ENCODE results near the gene NLK.
A peak's percentile ranks its signal among the peaks of the same experiment; 100 is the strongest.

The NLK gene

GRCh38 chr17:28110184-28110583 lies 67.7 kb downstream of the NLK start:
- DNase-seq (ENCODE audit: insufficient read length, low spot score) = no peak

GRCh38 chr17:28112181-28112580 lies 69.7 kb downstream of the NLK start:
- no peak for FAIRE-seq

More at GRCh38 chr17:28110184-28110583, 67.7 kb downstream of the NLK start:
- peak; percentile 40 for FAIRE-seq

GRCh38 chr17:28112606-28113005 lies 70.1 kb downstream of the NLK start:
- FAIRE-seq = no peak

More at GRCh38 chr17:28112181-28112580, 69.7 kb downstream of the NLK start:
- no peak for DNase-seq (ENCODE audit: insufficient read length, low spot score)

DNA sequence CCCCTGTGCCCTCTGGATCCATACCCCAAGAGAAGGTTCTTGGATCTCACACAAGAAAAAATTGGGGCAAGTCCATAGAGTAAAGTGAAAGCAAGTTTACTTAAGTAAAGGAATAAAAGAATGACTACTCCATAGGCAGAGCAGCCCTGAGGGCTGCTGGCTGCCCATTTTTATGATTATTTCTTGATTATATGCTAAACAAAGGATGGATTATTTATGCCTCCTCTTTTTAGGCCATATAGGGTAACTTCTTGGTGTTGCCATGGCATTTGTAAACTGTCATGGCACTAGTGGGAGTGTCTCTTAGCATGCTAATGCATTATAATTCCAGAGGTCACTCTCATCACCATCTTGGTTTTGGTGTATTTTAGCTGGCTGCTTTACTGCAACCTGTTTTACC lies 70.8 kb downstream of the NLK start:
- FAIRE-seq = no peak
- DNase-seq (ENCODE audit: insufficient read length, low spot score) = no peak

More at GRCh38 chr17:28112606-28113005, 70.1 kb downstream of the NLK start:
- DNase-seq (ENCODE audit: insufficient read length, low spot score) = no peak

DNA sequence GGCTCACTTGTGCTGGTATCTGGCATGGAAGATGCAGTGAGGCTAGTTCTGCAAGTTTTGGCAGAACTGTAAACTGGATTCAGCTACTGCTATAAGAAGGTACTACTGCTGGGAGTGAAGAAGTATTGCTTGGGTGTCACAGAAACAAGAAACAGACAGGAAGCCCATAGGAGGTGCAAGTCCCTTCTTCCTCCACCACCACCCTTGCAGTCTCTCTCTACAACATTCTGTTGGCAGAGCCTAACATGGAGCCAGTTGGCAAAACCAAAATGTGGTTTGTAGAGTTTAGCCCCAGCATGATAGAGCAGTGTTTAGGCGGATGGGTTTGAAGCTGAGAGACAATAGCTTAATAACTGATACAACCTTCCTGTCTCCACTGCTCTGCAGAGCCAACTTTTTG lies 72.6 kb downstream of the NLK start:
- DNase-seq (ENCODE audit: insufficient read length, low spot score) (no peak), FAIRE-seq (no peak)

GRCh38 chr17:28117304-28117703 lies 74.8 kb downstream of the NLK start:
- no peak for FAIRE-seq
- no peak for DNase-seq (ENCODE audit: insufficient read length, low spot score)

DNA sequence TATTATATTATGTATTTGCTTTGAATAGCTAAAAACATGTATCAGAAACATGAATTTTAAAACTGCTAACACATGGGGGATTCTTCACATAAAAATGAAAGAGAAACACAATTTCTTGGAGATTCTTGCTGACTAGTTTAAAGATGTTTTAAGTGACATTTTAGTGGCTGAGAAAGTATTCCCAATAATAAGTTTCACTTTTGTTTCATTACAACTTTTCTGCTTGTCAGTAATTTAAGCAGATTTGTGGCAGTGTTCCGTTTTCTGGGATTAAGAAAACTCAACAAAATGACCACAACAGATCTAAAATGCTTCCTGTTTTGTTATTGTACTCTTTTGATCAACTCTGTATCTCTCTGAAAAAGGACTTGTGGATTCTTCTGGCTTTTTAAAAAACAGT lies 75.9 kb downstream of the NLK start:
- no peak for DNase-seq (ENCODE audit: insufficient read length, low spot score)
- no peak for FAIRE-seq

- FAIRE-seq = peak; percentile 54
Measured at GRCh38 chr17:28119046-28119445, 76.6 kb downstream of the NLK start.

GRCh38 chr17:28119560-28119959 lies 77.1 kb downstream of the NLK start:
- DNase-seq (ENCODE audit: insufficient read length, low spot score) (no peak), FAIRE-seq (peak; percentile 4)

More at GRCh38 chr17:28119046-28119445, 76.6 kb downstream of the NLK start:
- no peak for DNase-seq (ENCODE audit: insufficient read length, low spot score)

DNA sequence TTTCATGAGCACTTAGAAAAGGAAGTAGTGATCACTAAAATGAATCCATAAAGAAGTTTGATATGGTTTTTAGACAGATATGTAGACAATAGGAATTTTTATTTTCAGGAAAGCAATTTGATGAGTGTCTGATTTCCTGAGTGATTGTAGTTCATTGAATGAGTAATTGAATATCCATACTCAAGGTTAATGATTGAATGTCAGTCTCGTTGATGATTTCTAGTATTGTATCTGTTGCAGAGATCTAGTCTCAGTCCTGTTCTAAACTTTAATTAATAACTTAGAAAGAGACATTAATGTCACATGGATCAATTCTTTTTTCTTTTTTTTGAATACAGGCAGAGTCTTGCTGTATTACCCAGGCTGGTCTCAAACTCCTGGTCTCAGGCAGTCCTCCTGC lies 78.3 kb downstream of the NLK start:
- DNase-seq (ENCODE audit: insufficient read length, low spot score) (no peak), FAIRE-seq (peak; percentile 18)

- FAIRE-seq (no peak), DNase-seq (ENCODE audit: insufficient read length, low spot score) (no peak)
Measured at GRCh38 chr17:28124962-28125361, 82.5 kb downstream of the NLK start.

DNA sequence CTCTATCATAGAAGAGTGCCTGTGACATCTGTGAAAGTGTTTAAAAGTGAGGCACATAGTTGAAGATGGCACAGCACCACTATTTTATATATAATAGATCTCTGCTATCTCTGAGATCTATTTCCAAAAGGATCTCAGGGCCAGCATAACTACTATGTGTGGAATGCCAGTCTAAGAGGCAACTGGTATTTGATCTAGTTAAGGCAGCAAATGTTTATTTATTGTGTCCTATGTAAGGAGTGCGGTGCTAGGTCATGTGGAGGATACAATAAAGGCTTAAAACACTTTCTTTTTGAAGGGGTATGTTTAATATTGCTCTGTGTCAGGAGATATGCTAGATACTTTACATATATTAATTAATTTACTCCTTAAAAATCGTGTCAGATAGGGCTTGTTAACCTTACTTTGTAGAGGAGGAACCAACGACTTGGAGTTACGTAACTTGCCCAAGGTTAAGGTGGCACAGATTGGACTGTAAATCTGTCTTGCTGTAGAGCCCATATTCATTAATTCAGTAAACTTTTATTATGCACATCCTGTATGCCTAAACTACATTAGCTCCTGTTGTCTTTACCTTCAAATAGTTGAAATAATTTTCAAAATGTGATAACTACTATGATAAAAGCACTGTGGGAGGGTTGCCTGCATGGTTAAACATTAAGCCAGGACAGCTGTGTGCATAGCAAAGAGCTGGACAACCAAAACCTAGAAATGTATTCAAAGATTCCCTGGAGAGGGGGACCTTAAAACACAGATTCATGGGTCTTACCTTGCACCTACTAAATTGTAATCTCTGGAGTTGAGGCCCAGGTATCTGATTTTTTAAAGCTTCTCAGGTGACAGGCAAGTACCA lies 83.3 kb downstream of the NLK start:
- no peak for DNase-seq (ENCODE audit: insufficient read length, low spot score)
- FAIRE-seq = no peak

- DNase-seq (ENCODE audit: insufficient read length, low spot score) = no peak
- FAIRE-seq = no peak
Measured at GRCh38 chr17:28127196-28127595, 84.7 kb downstream of the NLK start.

DNA sequence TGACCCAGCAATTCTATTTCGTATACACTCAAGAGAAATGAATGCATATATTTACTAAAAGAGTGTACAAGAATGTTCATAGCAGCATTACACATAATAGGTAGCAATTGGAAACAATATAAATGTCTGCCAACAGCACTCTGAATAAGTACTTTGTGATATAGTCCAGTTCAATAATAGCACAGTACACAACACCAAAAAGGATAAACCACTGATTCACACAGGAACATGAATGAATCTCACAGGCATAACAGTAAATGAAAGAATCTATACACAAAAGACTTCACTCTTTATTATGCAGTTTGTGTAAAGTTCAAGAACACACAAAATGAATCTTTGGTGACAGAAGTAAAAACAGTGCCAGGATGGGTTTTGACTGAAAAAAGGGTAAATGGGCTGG lies 86.3 kb downstream of the NLK start:
- no peak for DNase-seq (ENCODE audit: insufficient read length, low spot score)
- no peak for FAIRE-seq

- DNase-seq (ENCODE audit: insufficient read length, low spot score) = no peak
- peak; percentile 56 for FAIRE-seq
Measured at GRCh38 chr17:28130472-28130871, 88.0 kb downstream of the NLK start.

- no peak for DNase-seq (ENCODE audit: insufficient read length, low spot score)
- FAIRE-seq = no peak
Measured at GRCh38 chr17:28131599-28131998, 89.1 kb downstream of the NLK start.

- FAIRE-seq (no peak), DNase-seq (ENCODE audit: insufficient read length, low spot score) (no peak)
Measured at GRCh38 chr17:28133562-28133970, 91.1 kb downstream of the NLK start.

DNA sequence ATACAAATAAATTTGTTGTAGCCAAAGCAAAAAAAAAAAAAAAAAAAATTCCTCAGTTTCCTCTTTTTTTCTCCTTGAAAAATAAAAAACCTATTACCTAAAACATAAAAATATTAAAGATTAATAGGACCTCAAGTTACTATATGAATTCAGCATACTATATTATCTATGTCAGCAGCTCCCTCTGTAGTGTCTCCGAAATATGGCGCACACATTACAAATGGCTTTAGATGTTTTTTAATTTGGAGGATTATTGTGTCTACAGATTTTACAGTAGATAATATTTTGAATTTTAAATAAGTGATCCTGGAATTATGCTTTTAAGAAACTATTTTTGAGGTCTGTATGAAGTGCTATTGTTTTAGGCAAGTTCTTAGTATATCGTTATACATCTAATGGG lies 94.4 kb downstream of the NLK start:
- no peak for FAIRE-seq

GRCh38 chr17:28139822-28140221 lies 97.3 kb downstream of the NLK start:
- DNase-seq (ENCODE audit: insufficient read length, low spot score) (no peak), FAIRE-seq (no peak)

More for the DNA sequence above, 94.4 kb downstream of the NLK start:
- no peak for DNase-seq (ENCODE audit: insufficient read length, low spot score)

- FAIRE-seq = no peak
- DNase-seq (ENCODE audit: insufficient read length, low spot score) = no peak
Measured at GRCh38 chr17:28141313-28141712, 98.8 kb downstream of the NLK start.

DNA sequence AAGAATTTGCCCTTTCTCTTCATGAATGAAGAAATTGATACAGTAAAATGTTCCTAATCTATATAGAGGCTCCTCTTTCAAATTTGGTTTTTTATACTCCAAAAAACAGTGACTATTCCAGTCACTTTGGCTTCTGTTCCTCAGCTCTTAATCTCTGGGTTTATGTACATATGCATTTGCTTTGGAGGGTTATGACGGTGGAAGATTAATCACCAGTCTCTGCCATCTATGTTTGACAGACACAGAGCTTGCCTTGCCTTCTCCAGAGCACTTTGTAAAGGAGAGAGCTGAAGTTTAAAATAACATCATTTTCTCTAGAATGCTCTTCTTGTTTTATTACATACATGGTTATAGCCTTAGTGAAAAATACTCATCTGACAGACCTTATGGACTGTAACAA lies 99.3 kb downstream of the NLK start:
- no peak for DNase-seq (ENCODE audit: insufficient read length, low spot score)
- no peak for FAIRE-seq

- FAIRE-seq (no peak), DNase-seq (ENCODE audit: insufficient read length, low spot score) (no peak)
Measured at GRCh38 chr17:28142305-28142704, 99.8 kb downstream of the NLK start.
